Kidney (tissue), 14 donors: ENCODE measurements around the gene TERT. TPM values are rescaled to one million over a fixed set of nuclear protein-coding genes. Genes with fewer than 3 reads are reported as not detected.

Experiments
- DNase-seq, 5 donors: peaks; one replicate each; pipeline ENCODE4 v3.0.0-alpha.2; 2013 to 2020
- FAIRE-seq: peaks from 2 replicates; lab custom pipeline; 2012; peaks lifted over from hg19 to GRCh38; lab: Jason Lieb, UNC
- H3K27ac ChIP-seq, 2 donors: one replicate each; pipeline ENCODE4 v1.7.0; 2013; ENCODE audit warnings: low read depth in 2 of 2, low read length in 2 of 2, inconsistent platforms in 1 of 2
- H3K27me3 ChIP-seq: one replicate; pipeline ENCODE4 v1.7.1; 2013; ENCODE audit warnings: low read length, inconsistent platforms; ENCODE audit not compliant: control insufficient read depth, insufficient read depth
- H3K36me3 ChIP-seq, 3 donors: one replicate each; pipeline versions ENCODE4 v1.7.0 to v1.7.1; 2013; ENCODE audit warnings: low read length in 3 of 3, control low read depth in 1 of 3, inconsistent platforms in 1 of 3; ENCODE audit not compliant: insufficient read depth in 3 of 3, control insufficient read depth in 2 of 3
- H3K4me1 ChIP-seq, 3 donors: one replicate each; pipeline versions ENCODE4 v1.7.0 to v1.7.1; 2013; ENCODE audit warnings: low read length in 3 of 3, inconsistent platforms in 1 of 3, low read depth in 1 of 3; ENCODE audit not compliant: control insufficient read depth in 2 of 3, insufficient read depth in 2 of 3
- H3K4me3 ChIP-seq, 3 donors: one replicate each; pipeline versions ENCODE4 v1.7.0 to v1.8.1; 2013; ENCODE audit warnings: low read length in 3 of 3, control low read depth in 1 of 3, inconsistent platforms in 1 of 3
- H3K9ac ChIP-seq, 3 donors: one replicate each; pipeline versions ENCODE4 v1.7.0 to v1.7.1; 2013; ENCODE audit warnings: low read length in 3 of 3, control low read depth in 1 of 3, inconsistent platforms in 1 of 3
- H3K9me3 ChIP-seq, 3 donors: one replicate each; pipeline versions ENCODE4 v1.7.0 to v1.7.1; 2013; ENCODE audit warnings: low read length in 3 of 3, control low read depth in 1 of 3, inconsistent platforms in 1 of 3; ENCODE audit not compliant: control insufficient read depth in 2 of 3, insufficient read depth in 1 of 3
- CTCF ChIP-seq: IDR thresholded peaks from 3 replicates; pipeline ENCODE4 v1.5.1; 2012; ENCODE audit warnings: mild to moderate bottlenecking, moderate library complexity, borderline replicate concordance; ENCODE audit not compliant: insufficient read depth; ENCODE audit errors: extremely low read depth
- intact Hi-C: fragments of 100-400 bp; cut with DNase I; formaldehyde crosslinking; loops from one replicate; pipeline ENCODE4 v1.11.1; 2022
- microRNA-seq: library from miRNA; unstranded; fragments of <30 nt; microRNA quantifications from one replicate; pipeline ENCODE4 v1.2.0, GENCODE V29; 2020
- polyA plus RNA-seq: library from polyadenylated mRNA; stranded (reverse); fragments of 350-450 nt; fragmentation: Illumina TruSeq; extraction: RNeasy Lipid Tissue Mini Kit (QIAGEN cat#74804); gene quantifications from one replicate; pipeline ENCODE4 v1.2.3, GENCODE V29; 2014; ENCODE audit warnings: low read depth, low replicate concordance; ENCODE audit not compliant: insufficient read depth
- total RNA-seq: library from RNA; stranded (reverse); fragmentation: NEBNext Ultra II Directional; extraction: Animal tissue kit (Norgen Biotek cat#: 25700); gene quantifications from one replicate; pipeline ENCODE4 v1.2.1, GENCODE V29; 2021
- donor health status: control.
- donor health status: control.
- donor health status: control.
- donor health status: control.
- donor health status: control.
- donor health status: DM: yes; HTN: yes; CAD: no.
- donor health status: Normal renal cell carcinoma (clear cell type).

The TERT gene
- total and polyA plus RNA-seq, 2 donors from 2014 or later: 0.91 TPM; not detected in 1

- Histone ChIP-seq H3K4me1 (peaks cover 0 to 7% (median 3%) of the 10 kb centered on the region in 3 donors), H3K9me3 (no peaks in the 10 kb centered on the region), H3K27me3 (no peaks in the 10 kb centered on the region), H3K4me3 (peak overlapping the region in 1 of 3 donors; percentile 67), H3K9ac (no peak overlapping the region), H3K36me3 (no peaks in the 10 kb centered on the region), H3K27ac (no peak overlapping the region)
- intact Hi-C loops: no loop called here
- DNase-seq: peak in 4 of 5 donors; percentile 85 to 96 (median 88)
- peak; percentile 7 for TF ChIP-seq CTCF
- FAIRE-seq: no peak
Observed at GRCh38 chr5:1204693-1205242, 90.1 kb downstream of the TERT start.

GRCh38 chr5:1203968-1204692 is 90.7 kb downstream of the TERT start:
- peaks cover 2% of the 10 kb centered on the region for H3K27me3 ChIP-seq
- no peak overlapping the region for H3K27ac ChIP-seq
- DNase-seq (peak in 1 of 5 donors; percentile 45), FAIRE-seq (no peak)
- no peaks in the 10 kb centered on the region for H3K36me3 ChIP-seq
- peaks cover 0 to 7% (median 0%) of the 10 kb centered on the region in 3 donors for H3K4me1 ChIP-seq
- H3K9me3 ChIP-seq: no peaks in the 10 kb centered on the region
- H3K4me3 ChIP-seq: peak overlapping the region in 1 of 3 donors; percentile 67
- no peak for TF ChIP-seq CTCF
- peak overlapping the region in 1 of 3 donors; percentile 34 for H3K9ac ChIP-seq
- intact Hi-C loops: no loop called here

GRCh38 chr5:1203311-1203967 is 91.4 kb downstream of the TERT start:
- H3K36me3 ChIP-seq: no peaks in the 10 kb centered on the region
- peaks cover 0 to 7% (median 0%) of the 10 kb centered on the region in 3 donors for H3K4me1 ChIP-seq
- peak in 1 of 5 donors; percentile 70 for DNase-seq
- peak overlapping the region in 2 of 3 donors; percentile 45 to 67 for H3K4me3 ChIP-seq
- intact Hi-C loops: no loop called here
- H3K27me3 ChIP-seq: peaks cover 2% of the 10 kb centered on the region
- TF ChIP-seq CTCF: no peak
- FAIRE-seq: no peak
- H3K27ac ChIP-seq: no peak overlapping the region
- H3K9me3 ChIP-seq: no peaks in the 10 kb centered on the region
- H3K9ac ChIP-seq: peak overlapping the region in 1 of 3 donors; percentile 34

Small RNA genes lying within 50 kb of the gene (microRNA-seq; reads per million reads assigned to microRNA genes)
- gene MIR4457: not detected

Other genes starting within 250 kb of the TERT start
- 92.9 TPM for gene SLC12A7, start 183.0 kb downstream of the TERT start, total RNA-seq
- 28.2 TPM for gene SLC12A7, start 183.0 kb downstream of the TERT start, polyA plus RNA-seq
- gene SLC6A19, start 93.5 kb downstream of the TERT start, total RNA-seq: 2.2 TPM
- 69.3 TPM for gene SLC6A19, start 93.5 kb downstream of the TERT start, polyA plus RNA-seq
- not detected for gene SLC6A18, start 69.7 kb downstream of the TERT start, total RNA-seq
- gene SLC6A18, start 69.7 kb downstream of the TERT start, polyA plus RNA-seq: 1.5 TPM
- 96.6 TPM for gene CLPTM1L, start 50.0 kb upstream of the TERT start, total RNA-seq
- 135 TPM for gene CLPTM1L, start 50.0 kb upstream of the TERT start, polyA plus RNA-seq
- 0.54 TPM for gene SLC6A3, start 150.4 kb upstream of the TERT start, total RNA-seq
- 0.09 TPM for gene SLC6A3, start 150.4 kb upstream of the TERT start, polyA plus RNA-seq
- gene LPCAT1, start 228.9 kb upstream of the TERT start, total RNA-seq: 46.5 TPM
- 22.2 TPM for gene LPCAT1, start 228.9 kb upstream of the TERT start, polyA plus RNA-seq